OCI-LY7 (cell line): ENCODE data around the gene NPDC1. TPM values are rescaled to one million over a fixed set of nuclear protein-coding genes. Genes with fewer than 3 reads are reported as not detected.
A peak's percentile ranks its signal among the peaks of the same experiment; 100 is the strongest.

ENCODE experiments used
- BruUV-seq: library from RNA; stranded (reverse); fragments of 400-500 nt; replicated peaks from 2 replicates; lab custom pipeline; 2021; lab: Mats Ljungman, UMichigan
- CTCF ChIA-PET: fragments of 300-600 bp; sonication (Branson Sonifier 250); formaldehyde crosslinking; loops from one replicate; lab custom pipeline; 2022; ENCODE audit warnings: antibody characterized with exemption; ENCODE audit not compliant: unreplicated experiment; lab: Charles Lee
- POLR2A ChIA-PET: fragments of 300-600 bp; sonication (Branson Sonifier 250); formaldehyde crosslinking; loops from one replicate; lab custom pipeline; 2022; ENCODE audit warnings: antibody characterized with exemption; lab: Charles Lee
- DNase-seq: peaks from one replicate; pipeline ENCODE4 v3.0.0-alpha.2; 2015; ENCODE audit warnings: low spot score
- H2AFZ ChIP-seq: fragments of 200-600 bp; sonication (generic), shearing (Covaris generic); 2 replicates; pipeline ENCODE4 v1.6.1; 2014; ENCODE audit warnings: mild to moderate bottlenecking, antibody characterized with exemption, low read length, moderate library complexity
- H3K27ac ChIP-seq: fragments of 200-600 bp; sonication (generic); 2 replicates; pipeline ENCODE4 v1.5.1; 2014; ENCODE audit warnings: mixed run types, low read depth, mild to moderate bottlenecking, moderate library complexity, low read length, inconsistent platforms; ENCODE audit not compliant: poor library complexity, severe bottlenecking
- H3K36me3 ChIP-seq: fragments of 200-600 bp; sonication (generic); 2 replicates; pipeline ENCODE4 v1.6.1; 2014; ENCODE audit warnings: mild to moderate bottlenecking, antibody characterized with exemption, low read length, moderate library complexity, mixed read lengths; ENCODE audit not compliant: insufficient read depth
- H3K4me1 ChIP-seq: fragments of 200-600 bp; sonication (generic); 2 replicates; pipeline ENCODE4 v1.5.1; 2014; ENCODE audit warnings: mild to moderate bottlenecking, low read length; ENCODE audit not compliant: insufficient read depth, poor library complexity, severe bottlenecking
- H3K4me2 ChIP-seq: fragments of 200-600 bp; sonication (generic); 2 replicates; pipeline ENCODE4 v1.6.1; 2014; ENCODE audit warnings: mild to moderate bottlenecking, low read length
- H3K4me3 ChIP-seq: fragments of 200-600 bp; sonication (generic); 2 replicates; pipeline ENCODE4 v1.5.1; 2014; ENCODE audit warnings: mild to moderate bottlenecking, low read depth, low read length; ENCODE audit not compliant: poor library complexity, severe bottlenecking
- H3K79me2 ChIP-seq: fragments of 200-600 bp; sonication (generic); 2 replicates; pipeline ENCODE4 v1.6.1; 2016; ENCODE audit warnings: low read depth, mild to moderate bottlenecking, low read length, moderate library complexity, mixed read lengths; ENCODE audit not compliant: insufficient read depth
- H3K9me2 ChIP-seq: fragments of 200-600 bp; sonication (generic); 2 replicates; pipeline ENCODE4 v1.6.1; 2016; ENCODE audit warnings: mild to moderate bottlenecking, low read length, mixed read lengths; ENCODE audit not compliant: insufficient read depth
- H3K9me3 ChIP-seq: fragments of 200-600 bp; sonication (generic); 2 replicates; pipeline ENCODE4 v1.6.1; 2014; ENCODE audit warnings: mild to moderate bottlenecking, mixed run types, low read length, mixed read lengths
- H4K20me1 ChIP-seq: fragments of 200-600 bp; sonication (generic); 2 replicates; pipeline ENCODE4 v1.6.1; 2014; ENCODE audit warnings: mild to moderate bottlenecking, antibody characterized with exemption, low read length, moderate library complexity, mixed read lengths; ENCODE audit not compliant: insufficient read depth
- EZH2phosphoT487 ChIP-seq: fragments of 200-600 bp; sonication (generic); IDR thresholded peaks from 2 replicates; pipeline ENCODE4 v1.6.1; 2018; ENCODE audit warnings: low read depth, borderline replicate concordance, mild to moderate bottlenecking, mixed run types, antibody characterized with exemption, low read length, moderate library complexity, mixed read lengths
- intact Hi-C: fragments of 100-400 bp; cut with micrococcal nuclease; formaldehyde crosslinking; loops from one replicate; pipeline ENCODE4 v1.10.0; 2022; ENCODE audit not compliant: unreplicated experiment
- total RNA-seq, 2 experiments: library from RNA; depleted of rRNA in 1 of 2; stranded (reverse); fragments of >200 nt in 1 of 2; shearing (Covaris generic) in 1 of 2; gene quantifications; 2 replicates each; pipeline ENCODE4 v1.2.3, GENCODE V29; 2014 to 2022
- TF ChIP-seq, protein P1 (sequence below): fragments of 200-600 bp; sonication (generic); conservative IDR thresholded peaks from 2 replicates; pipeline ENCODE4 v1.5.1; 2014; ENCODE audit warnings: mild to moderate bottlenecking, antibody characterized with exemption, low read length, moderate library complexity, mixed read lengths

The NPDC1 gene
- total RNA-seq, 2 experiments from 2014 or later = 0.32 to 0.38 TPM

DNA sequence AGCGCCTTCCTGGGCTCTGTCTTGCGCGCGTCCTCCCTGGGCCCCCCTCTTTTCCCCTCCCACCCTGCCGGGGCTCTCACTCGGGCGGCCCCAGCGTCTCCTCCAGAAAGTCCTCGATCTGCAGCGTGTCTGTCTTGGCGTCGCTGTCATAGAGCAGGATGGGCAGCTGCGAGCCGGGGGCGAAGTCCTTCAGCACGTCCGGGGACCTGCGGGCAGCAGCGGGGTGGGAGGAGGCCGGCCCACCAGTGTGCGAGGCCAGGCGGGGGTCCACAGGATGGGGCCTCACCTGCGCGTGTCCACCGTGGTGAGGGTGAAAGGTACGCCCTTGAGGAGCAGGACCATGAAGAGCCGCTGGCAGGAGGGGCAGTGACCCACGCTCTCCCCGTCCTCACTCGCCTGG is 50.6 kb downstream of the NPDC1 start:
- no peak overlapping the region for H3K4me3 ChIP-seq
- TF ChIP-seq EZH2phosphoT487 = no peak
- TF ChIP-seq, protein P1, sequence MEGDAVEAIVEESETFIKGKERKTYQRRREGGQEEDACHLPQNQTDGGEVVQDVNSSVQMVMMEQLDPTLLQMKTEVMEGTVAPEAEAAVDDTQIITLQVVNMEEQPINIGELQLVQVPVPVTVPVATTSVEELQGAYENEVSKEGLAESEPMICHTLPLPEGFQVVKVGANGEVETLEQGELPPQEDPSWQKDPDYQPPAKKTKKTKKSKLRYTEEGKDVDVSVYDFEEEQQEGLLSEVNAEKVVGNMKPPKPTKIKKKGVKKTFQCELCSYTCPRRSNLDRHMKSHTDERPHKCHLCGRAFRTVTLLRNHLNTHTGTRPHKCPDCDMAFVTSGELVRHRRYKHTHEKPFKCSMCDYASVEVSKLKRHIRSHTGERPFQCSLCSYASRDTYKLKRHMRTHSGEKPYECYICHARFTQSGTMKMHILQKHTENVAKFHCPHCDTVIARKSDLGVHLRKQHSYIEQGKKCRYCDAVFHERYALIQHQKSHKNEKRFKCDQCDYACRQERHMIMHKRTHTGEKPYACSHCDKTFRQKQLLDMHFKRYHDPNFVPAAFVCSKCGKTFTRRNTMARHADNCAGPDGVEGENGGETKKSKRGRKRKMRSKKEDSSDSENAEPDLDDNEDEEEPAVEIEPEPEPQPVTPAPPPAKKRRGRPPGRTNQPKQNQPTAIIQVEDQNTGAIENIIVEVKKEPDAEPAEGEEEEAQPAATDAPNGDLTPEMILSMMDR = no peak
- ChIA-PET CTCF (interaction anchor here (0.6 kb wide), 1 partner anchor 687 kb away, joined by 11 read pairs; no protein-coding TSS in a partner anchor), POLR2A (no interaction called here)
- DNase-seq = no peak
- no peaks in the 10 kb centered on the region for H3K9me3 ChIP-seq
- no peaks in the 10 kb centered on the region for H3K9me2 ChIP-seq
- H3K79me2 ChIP-seq = no peaks in the 10 kb centered on the region; the same call in 1 of the 2 replicates
- no TSS peak for BruUV-seq
- H3K4me2 ChIP-seq = no peak overlapping the region
- 0 out of 2 replicates have a peak, but pooled peaks cover 3% of the 10 kb centered on the region for H3K36me3 ChIP-seq
- H3K4me1 ChIP-seq = peaks cover 51% of the 10 kb centered on the region
- intact Hi-C loops = no loop called here
- no peaks in the 10 kb centered on the region for H4K20me1 ChIP-seq
- no peak overlapping the region for H2AFZ ChIP-seq
- no peak overlapping the region for H3K27ac ChIP-seq

DNA sequence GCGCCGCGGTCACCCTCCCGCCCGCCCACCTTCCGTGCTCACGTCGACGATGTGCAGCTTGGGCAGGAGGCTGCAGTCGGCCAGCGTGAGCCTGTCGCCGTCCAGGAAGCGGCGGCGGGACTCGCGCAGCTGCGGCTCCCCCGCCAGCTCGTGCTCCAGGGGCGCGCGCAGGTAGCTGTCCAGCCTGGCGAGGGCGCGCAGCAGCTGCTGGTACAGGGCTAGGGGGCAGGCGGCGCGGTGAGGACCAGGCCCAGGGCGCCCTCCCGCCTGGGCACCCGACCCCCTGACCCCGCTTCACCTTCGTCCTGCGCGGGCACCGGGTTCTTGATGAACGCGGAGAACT is 51.1 kb downstream of the NPDC1 start:
- BruUV-seq = no TSS peak
- H3K27ac ChIP-seq = no peak overlapping the region
- DNase-seq = no peak
- intact Hi-C loops = no loop called here
- no peaks in the 10 kb centered on the region for H3K9me2 ChIP-seq
- POLR2A ChIA-PET = no interaction called here
- no peak overlapping the region for H3K4me3 ChIP-seq
- H4K20me1 ChIP-seq = no peaks in the 10 kb centered on the region
- H3K9me3 ChIP-seq = no peaks in the 10 kb centered on the region
- H3K4me2 ChIP-seq = no peak overlapping the region
- CTCF ChIA-PET = interaction anchor here (0.6 kb wide), 1 partner anchor 687 kb away, joined by 11 read pairs; no protein-coding TSS in a partner anchor
- H2AFZ ChIP-seq = no peak overlapping the region
- no peak for TF ChIP-seq EZH2phosphoT487
- TF ChIP-seq, protein P1 = no peak
- peaks cover 45% of the 10 kb centered on the region for H3K4me1 ChIP-seq
- 0 out of 2 replicates have a peak, but pooled peaks cover 3% of the 10 kb centered on the region for H3K36me3 ChIP-seq
- no peaks in the 10 kb centered on the region; the same call in 1 of the 2 replicates for H3K79me2 ChIP-seq

DNA sequence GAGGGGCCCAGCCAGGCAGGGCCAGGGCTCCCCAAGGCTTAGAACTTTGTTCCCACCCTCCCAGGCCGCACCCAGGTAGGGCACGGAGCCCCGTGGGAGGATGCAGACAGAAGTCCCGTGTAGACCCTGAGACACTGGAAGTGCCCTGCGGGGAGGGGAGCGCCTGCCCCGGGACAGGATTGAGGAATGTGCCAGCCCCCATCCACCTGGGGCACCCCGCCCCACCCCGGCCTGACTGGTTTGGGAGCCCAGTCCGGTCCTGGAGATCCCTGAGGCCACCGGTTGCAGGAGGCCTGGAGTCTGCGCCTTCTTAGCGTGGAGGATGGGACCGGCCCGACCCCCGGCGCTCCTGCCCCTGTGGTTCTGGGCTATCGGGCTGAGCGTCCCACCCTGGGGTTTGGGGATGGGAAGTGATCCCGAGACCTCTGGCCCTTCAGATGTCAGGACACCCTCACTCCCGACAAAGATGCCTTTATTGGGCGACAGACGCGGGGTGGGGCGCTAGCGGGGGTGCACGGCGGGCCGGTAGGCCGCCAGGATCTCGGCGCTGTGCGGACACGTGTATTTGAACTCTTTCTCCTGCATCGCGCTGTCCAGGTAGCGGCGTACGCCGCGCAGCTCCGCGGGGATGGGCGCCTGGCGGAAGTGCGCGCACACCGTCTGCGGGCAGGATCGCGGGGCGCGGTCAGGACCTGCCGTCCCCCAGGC is 51.6 kb downstream of the NPDC1 start:
- CTCF ChIA-PET = interaction anchor here (0.6 kb wide), 1 partner anchor 688 kb away, joined by 11 read pairs; no protein-coding TSS in a partner anchor
- BruUV-seq = no TSS peak

More for the DNA sequence above, 51.6 kb downstream of the NPDC1 start:
- Histone ChIP-seq H3K79me2 (no peaks in the 10 kb centered on the region; the same call in 1 of the 2 replicates), H3K4me3 (no peak overlapping the region), H2AFZ (no peak overlapping the region), H3K36me3 (0 out of 2 replicates have a peak, but pooled peaks cover 3% of the 10 kb centered on the region), H3K9me3 (no peaks in the 10 kb centered on the region), H3K9me2 (no peaks in the 10 kb centered on the region), H3K4me1 (peaks cover 41% of the 10 kb centered on the region), H3K4me2 (peak overlapping the region; percentile 94; the same call in 1 of the 2 replicates), H4K20me1 (no peaks in the 10 kb centered on the region), H3K27ac (no peak overlapping the region)
- intact Hi-C loops = no loop called here
- no peak for DNase-seq
- TF ChIP-seq, protein P1 = no peak
- TF ChIP-seq EZH2phosphoT487 = no peak
- POLR2A ChIA-PET = no interaction called here
